Gastrocnemius medialis (tissue), 4 donors: Measurements from ENCODE around the gene POU3F3.

ENCODE experiments used
- CTCF ChIP-seq, 5 experiments: fragments of 450-650 bp in 3 of 5; fragments of 200-600 bp in 2 of 5; sonication (generic) in 2 of 5; IDR thresholded peaks in 4 of 5; conservative IDR thresholded peaks in 1 of 5; 1 replicate in 4 of 5; 2 replicates in 1 of 5; pipeline ENCODE4 v1.5.1; 2016 to 2019; ENCODE audit warnings: antibody characterized with exemption in 5 of 5, mild to moderate bottlenecking in 3 of 5, moderate library complexity in 3 of 5
- POLR2A ChIP-seq, 2 donors: fragments of 450-650 bp; IDR thresholded peaks; one replicate each; pipeline ENCODE4 v1.6.1; 2017; ENCODE audit warnings: antibody characterized with exemption in 2 of 2, mild to moderate bottlenecking in 2 of 2, moderate library complexity in 2 of 2

- TF ChIP-seq CTCF (IDR thresholded peaks at IDR 0.05 in 4 of 5, conservative IDR thresholded peaks at IDR 0.05 in 1 of 5) (peak; percentile 50 to 84 (median 69)), POLR2A (IDR thresholded peaks at IDR 0.05) (no peak)
Measured at GRCh38 chr2:104849618-104850141, 4.2 kb upstream of the POU3F3 start.
